K562 (cell line): ENCODE results near the gene AHCYL2. TPM values are rescaled to one million over a fixed set of nuclear protein-coding genes. Genes with fewer than 3 reads are reported as not detected.
A peak's percentile ranks its signal among the peaks of the same experiment; 100 is the strongest.

ENCODE experiments used
- DMBX1 ChIP-seq: fragments of 250-450 bp; sonication (Bioruptor Pico); IDR thresholded peaks from 2 replicates; pipeline ENCODE4 v1.8.0; 2022; ENCODE audit warnings: inconsistent platforms, mild to moderate bottlenecking, moderate library complexity, borderline replicate concordance
- HBP1 ChIP-seq: fragments of 450-650 bp; formaldehyde crosslinking; IDR thresholded peaks from 2 replicates; pipeline ENCODE4 v1.4.0; 2022; ENCODE audit warnings: missing genetic modification characterization
- HMG20A ChIP-seq: fragments of 450-650 bp; formaldehyde crosslinking; conservative IDR thresholded peaks from 2 replicates; pipeline ENCODE4 v1.4.0; 2020; ENCODE audit warnings: mild to moderate bottlenecking, mixed read lengths
- KAT2B ChIP-seq: IDR thresholded peaks from one replicate; pipeline ENCODE4 v1.6.1; 2012; ENCODE audit warnings: low read depth, mild to moderate bottlenecking, control low read depth, inconsistent platforms, low read length, moderate library complexity
- MBD2 ChIP-seq: sonication (generic); IDR thresholded peaks from 2 replicates; pipeline ENCODE4 v1.6.1; 2016; ENCODE audit warnings: low read depth, borderline replicate concordance
- MEF2A ChIP-seq: IDR thresholded peaks from 2 replicates; pipeline ENCODE4 v1.6.1; 2011; ENCODE audit warnings: low read depth, mild to moderate bottlenecking, low read length, moderate library complexity; ENCODE audit not compliant: control insufficient read depth
- NFATC3 ChIP-seq: fragments of 450-650 bp; IDR thresholded peaks from 2 replicates; pipeline ENCODE4 v1.6.1; 2017; ENCODE audit warnings: mild to moderate bottlenecking
- PATZ1 ChIP-seq: fragments of 250-450 bp; sonication (Bioruptor Pico); IDR thresholded peaks from 2 replicates; pipeline ENCODE4 v1.5.0; 2020; ENCODE audit warnings: mild to moderate bottlenecking, borderline replicate concordance
- RB1 ChIP-seq: fragments of 450-650 bp; IDR thresholded peaks from 2 replicates; pipeline ENCODE4 v1.6.1; 2017; ENCODE audit warnings: low read depth, mild to moderate bottlenecking
- SLC30A9 ChIP-seq: fragments of 250-450 bp; sonication (Bioruptor Pico); IDR thresholded peaks from 2 replicates; pipeline ENCODE4 v1.8.0; 2022; ENCODE audit warnings: mild to moderate bottlenecking, moderate library complexity
- SMARCC2 ChIP-seq: fragments of 450-650 bp; IDR thresholded peaks from 2 replicates; pipeline ENCODE4 v1.6.1; 2017; ENCODE audit warnings: antibody characterized with exemption, moderate library complexity, mild to moderate bottlenecking, low read depth
- TGIF2 ChIP-seq: sonication (generic); formaldehyde crosslinking; IDR thresholded peaks from 2 replicates; pipeline ENCODE4 v1.8.1; 2022; ENCODE audit warnings: mild to moderate bottlenecking, missing genetic modification reagents, moderate library complexity
- UBTF ChIP-seq, 2 experiments: IDR thresholded peaks; 2 replicates each; pipeline ENCODE4 v1.6.1; 2012; ENCODE audit warnings: improper control_type of control experiment in 2 of 2, low read depth in 2 of 2, low read length in 2 of 2, borderline replicate concordance in 1 of 2
- ZNF121 ChIP-seq: sonication (generic); formaldehyde crosslinking; conservative IDR thresholded peaks from 2 replicates; pipeline ENCODE4 v1.8.0; 2022; ENCODE audit warnings: missing genetic modification reagents
- polyA plus RNA-seq, 8 experiments: library from polyadenylated mRNA; depleted of rRNA in 4 of 8; stranded (reverse) in 5 of 8; unstranded in 3 of 8; fragments of >200 nt; fragmentation: Nextera tagmentation in 2 of 8; fragmentation: Illumina TruSeq in 1 of 8; extraction: Ambion mirVana in 2 of 8; extraction: Trizol in 1 of 8; gene quantifications; 2 replicates each; pipeline versions ENCODE4 v1.2.1 to v1.2.3, GENCODE V29; 2011 to 2014; ENCODE audit warnings: inconsistent platforms in 1 of 8, missing spikeins in 1 of 8
- total RNA-seq, 7 experiments: library from RNA; depleted of rRNA in 6 of 7; stranded (reverse); fragments of >200 nt in 6 of 7; fragmentation: Illumina TruSeq in 2 of 7; extraction: Trizol in 2 of 7; gene quantifications; 2 replicates each; pipeline versions ENCODE4 v1.2.1 to v1.2.3, GENCODE V29; 2011 to 2021; ENCODE audit warnings: low replicate concordance in 1 of 7
- TF ChIP-seq, protein P1 (sequence below): fragments of 450-650 bp; conservative IDR thresholded peaks from 2 replicates; pipeline ENCODE4 v1.6.1; 2016; ENCODE audit warnings: missing genetic modification characterization, low read depth, mild to moderate bottlenecking, control low read depth, missing compliant biosample characterization
- TF ChIP-seq, protein P2 (sequence below), 2 experiments: IDR thresholded peaks; 2 replicates each; pipeline ENCODE4 v1.6.1; 2011; ENCODE audit warnings: borderline replicate concordance in 1 of 2, control low read depth in 1 of 2, low read depth in 1 of 2, low read length in 1 of 2, mild to moderate bottlenecking in 1 of 2, mixed read lengths in 1 of 2, moderate library complexity in 1 of 2; ENCODE audit not compliant: insufficient read depth in 1 of 2, insufficient read length in 1 of 2, poor library complexity in 1 of 2, severe bottlenecking in 1 of 2; ENCODE audit errors: extremely low read depth in 1 of 2

AHCYL2 gene
- total and polyA plus RNA-seq, 9 of the 15 experiments (the other 6 are each of a cell fraction or from before 2014, with no cell fraction given), result 0.93 to 10.5 (median 5.2) TPM

- peak; percentile 77 to 78; a peak in 2 of 4 replicates for TF ChIP-seq UBTF (IDR thresholded peaks at IDR 0.05; ENCODE audit: borderline replicate concordance in 1 of 2, low read depth in 2 of 2, low read length in 2 of 2)
- TF ChIP-seq PATZ1 (CRISPR knock-in tag), result no peak
- TF ChIP-seq SLC30A9 (CRISPR knock-in tag), result no peak
- TF ChIP-seq HMG20A (CRISPR knock-in tag), result no peak
- no peak for TF ChIP-seq HBP1
- TF ChIP-seq TGIF2, result 0 out of 2 replicates have a peak, but pooled peaks have one; percentile 19
- TF ChIP-seq DMBX1, result no peak
- TF ChIP-seq, protein P1, sequence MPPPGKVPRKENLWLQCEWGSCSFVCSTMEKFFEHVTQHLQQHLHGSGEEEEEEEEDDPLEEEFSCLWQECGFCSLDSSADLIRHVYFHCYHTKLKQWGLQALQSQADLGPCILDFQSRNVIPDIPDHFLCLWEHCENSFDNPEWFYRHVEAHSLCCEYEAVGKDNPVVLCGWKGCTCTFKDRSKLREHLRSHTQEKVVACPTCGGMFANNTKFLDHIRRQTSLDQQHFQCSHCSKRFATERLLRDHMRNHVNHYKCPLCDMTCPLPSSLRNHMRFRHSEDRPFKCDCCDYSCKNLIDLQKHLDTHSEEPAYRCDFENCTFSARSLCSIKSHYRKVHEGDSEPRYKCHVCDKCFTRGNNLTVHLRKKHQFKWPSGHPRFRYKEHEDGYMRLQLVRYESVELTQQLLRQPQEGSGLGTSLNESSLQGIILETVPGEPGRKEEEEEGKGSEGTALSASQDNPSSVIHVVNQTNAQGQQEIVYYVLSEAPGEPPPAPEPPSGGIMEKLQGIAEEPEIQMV, result no peak
- TF ChIP-seq SMARCC2, result peak; percentile 21; the same call in 1 of the 2 replicates
- TF ChIP-seq MBD2, result no peak
- TF ChIP-seq, protein P2, sequence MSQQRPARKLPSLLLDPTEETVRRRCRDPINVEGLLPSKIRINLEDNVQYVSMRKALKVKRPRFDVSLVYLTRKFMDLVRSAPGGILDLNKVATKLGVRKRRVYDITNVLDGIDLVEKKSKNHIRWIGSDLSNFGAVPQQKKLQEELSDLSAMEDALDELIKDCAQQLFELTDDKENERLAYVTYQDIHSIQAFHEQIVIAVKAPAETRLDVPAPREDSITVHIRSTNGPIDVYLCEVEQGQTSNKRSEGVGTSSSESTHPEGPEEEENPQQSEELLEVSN (IDR thresholded peaks at IDR 0.05; ENCODE audit: borderline replicate concordance in 1 of 2, extremely low read depth in 1 of 2, insufficient read depth in 1 of 2, insufficient read length in 1 of 2, low read depth in 1 of 2, low read length in 1 of 2, poor library complexity in 1 of 2, severe bottlenecking in 1 of 2), result no peak
- no peak for TF ChIP-seq NFATC3
- TF ChIP-seq MEF2A, result no peak
- TF ChIP-seq ZNF121 (CRISPR knock-in tag), result no peak
- no peak for TF ChIP-seq RB1
- no peak for TF ChIP-seq KAT2B
These were observed 210.0 kb downstream of the AHCYL2 start (continued) for GRCh38 chr7:129434675-129435318.
